Endothelial cell of umbilical vein (primary cell): ENCODE measurements around the gene AVL9. TPM values are rescaled to one million over a fixed set of nuclear protein-coding genes. Genes with fewer than 3 reads are reported as not detected.
"Not testable (repeated sequence)": the region's sequence is repeated elsewhere in the genome, so short reads cannot be mapped to it uniquely, and the experiment has no call there.

Source experiments
- BruUV-seq: library from RNA; stranded (reverse); fragments of 400-500 nt; replicated peaks from 2 replicates; lab custom pipeline; 2021; lab: Mats Ljungman, UMichigan
- CTCF ChIA-PET: fragments of 300-600, 350-600 bp; sonication (Branson Sonifier 250); formaldehyde crosslinking; loops from one replicate; lab custom pipeline; 2021; ENCODE audit warnings: antibody characterized with exemption, inconsistent platforms; lab: Charles Lee
- POLR2A ChIA-PET: fragments of 300-600, 350-600 bp; sonication (Branson Sonifier 250); formaldehyde crosslinking; loops from one replicate; lab custom pipeline; 2021; ENCODE audit warnings: antibody characterized with exemption, inconsistent platforms; lab: Charles Lee
- DNase-seq: peaks from one replicate; pipeline ENCODE4 v3.0.0-alpha.2; 2011; ENCODE audit warnings: low read depth, low spot score
- FAIRE-seq: peaks from 2 replicates; lab custom pipeline; 2011; peaks lifted over from hg19 to GRCh38; lab: Jason Lieb, UNC
- H2AFZ ChIP-seq: 2 replicates; pipeline ENCODE4 v1.6.0; 2012; ENCODE audit warnings: low read depth, low read length, control low read depth, inconsistent platforms
- H3K27ac ChIP-seq: 2 replicates; pipeline ENCODE4 v1.5.1; 2011; ENCODE audit warnings: low read depth, mild to moderate bottlenecking, control low read depth, low read length, moderate library complexity; ENCODE audit not compliant: insufficient read depth
- H3K27me3 ChIP-seq, 2 experiments: 2 replicates each; pipeline versions ENCODE4 v1.6.0 to v1.6.1; 2011; ENCODE audit warnings: low read length in 2 of 2, mixed read lengths in 1 of 2; ENCODE audit not compliant: control insufficient read depth in 2 of 2, insufficient read depth in 2 of 2
- H3K36me3 ChIP-seq, 2 experiments: 2 replicates in 1 of 2; 3 replicates in 1 of 2; pipeline ENCODE4 v1.5.1; 2011; ENCODE audit warnings: low read length in 2 of 2, mild to moderate bottlenecking in 1 of 2, moderate library complexity in 1 of 2; ENCODE audit not compliant: control insufficient read depth in 2 of 2, insufficient read depth in 2 of 2; ENCODE audit errors: extremely low read depth in 1 of 2
- H3K4me1 ChIP-seq: 3 replicates; pipeline ENCODE4 v1.5.1; 2011; ENCODE audit warnings: mild to moderate bottlenecking, low read length; ENCODE audit not compliant: control insufficient read depth, insufficient read depth; ENCODE audit errors: extremely low read depth
- H3K4me2 ChIP-seq: 2 replicates; pipeline ENCODE4 v1.6.1; 2011; ENCODE audit warnings: low read length, control low read depth, mixed read lengths; ENCODE audit not compliant: insufficient read depth
- H3K4me3 ChIP-seq, 3 experiments: fragments of 200-600 bp in 1 of 3; sonication (generic), shearing (Covaris generic) in 1 of 3; replicated peaks in 1 of 3; 2 replicates each; pipeline ENCODE4 v1.5.1; 2011 to 2016; ENCODE audit warnings: control low read depth in 3 of 3, low read length in 3 of 3, mild to moderate bottlenecking in 2 of 3, inconsistent platforms in 1 of 3, low read depth in 1 of 3, moderate library complexity in 1 of 3; ENCODE audit not compliant: insufficient read depth in 1 of 3
- H3K79me2 ChIP-seq: 2 replicates; pipeline ENCODE4 v1.6.0; 2012; ENCODE audit warnings: low read length, inconsistent platforms; ENCODE audit not compliant: control insufficient read depth, insufficient read depth
- H3K9ac ChIP-seq: replicated peaks from 2 replicates; pipeline ENCODE3; 2011; ENCODE audit warnings: low read length, control low read depth; ENCODE audit not compliant: insufficient read depth; ENCODE audit errors: extremely low read depth
- H3K9me1 ChIP-seq: replicated peaks from 3 replicates; pipeline ENCODE4 v1.6.0; 2011; ENCODE audit warnings: mild to moderate bottlenecking, low read length; ENCODE audit not compliant: control insufficient read depth, insufficient read depth; ENCODE audit errors: extremely low read depth
- H3K9me3 ChIP-seq: replicated peaks from 2 replicates; pipeline ENCODE4 v1.5.1; 2012; ENCODE audit warnings: low read length, inconsistent platforms; ENCODE audit not compliant: control insufficient read depth, insufficient read depth
- H4K20me1 ChIP-seq: replicated peaks from 2 replicates; pipeline ENCODE3; 2011; ENCODE audit warnings: mild to moderate bottlenecking, low read length; ENCODE audit not compliant: control insufficient read depth, insufficient read depth; ENCODE audit errors: extremely low read depth
- dilution Hi-C: fragments of 300-500 bp; cut with MboI; formaldehyde crosslinking; loops from one replicate; pipeline ENCODE4 v1.15.0; 2019; ENCODE audit warnings: low sequenced_read_pairs; ENCODE audit not compliant: extremely low pct_ligation_motif_present
- intact Hi-C: fragments of 100-400 bp; cut with micrococcal nuclease; formaldehyde crosslinking; loops from one replicate; pipeline ENCODE4 v1.10.0; 2022
- polyA plus RNA-seq, 4 experiments: library from polyadenylated mRNA; depleted of rRNA in 3 of 4; stranded (reverse) in 3 of 4; unstranded in 1 of 4; fragments of >200 nt; gene quantifications; 2 replicates each; pipeline versions ENCODE4 v1.2.1 to v1.2.3, GENCODE V29; 2011 to 2012; ENCODE audit warnings: missing spikeins in 1 of 4
- total RNA-seq: library from RNA; stranded (reverse); gene quantifications from 2 replicates; pipeline ENCODE4 v1.2.3, GENCODE V29; 2021

Gene AVL9
- total and polyA plus RNA-seq, 2 donors (not counting 3 experiments of a cell fraction or from before 2014, with no cell fraction given), result 12.7 to 42.5 TPM

DNA sequence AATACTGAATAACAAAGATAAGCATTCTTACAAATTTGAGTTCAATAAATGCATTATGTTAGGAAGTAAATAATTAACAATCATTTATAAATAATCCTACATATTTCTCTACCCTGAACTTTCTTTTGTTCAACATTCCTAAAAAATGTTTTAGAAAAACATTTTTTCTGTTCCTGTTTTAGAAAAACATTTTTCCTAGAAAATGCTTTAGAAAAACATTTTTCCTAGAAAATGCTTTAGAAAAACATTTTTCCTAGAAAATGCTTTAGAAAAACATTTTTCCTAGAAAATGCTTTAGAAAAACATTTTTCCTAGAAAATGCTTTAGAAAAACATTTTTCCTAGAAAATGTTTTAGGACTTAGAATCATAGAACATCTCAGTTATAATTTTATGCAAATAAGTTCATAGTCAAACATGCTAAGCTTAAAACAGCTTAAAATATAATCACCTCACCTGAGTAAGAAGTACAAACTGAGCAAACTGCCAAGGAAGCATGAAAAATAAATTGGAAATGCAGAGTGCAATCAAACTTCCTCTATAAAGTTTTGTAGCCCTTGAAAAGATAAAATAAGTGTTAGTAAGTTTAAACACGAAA, 139.6 kb downstream of the AVL9 start:
- H3K9me1 ChIP-seq, H3K79me2 ChIP-seq, H3K9me3 ChIP-seq, H3K4me1 ChIP-seq, DNase-seq, H3K36me3 ChIP-seq, H3K4me2 ChIP-seq, FAIRE-seq, H3K4me3 ChIP-seq, dilution Hi-C loops, H3K27ac ChIP-seq, H2AFZ ChIP-seq, H4K20me1 ChIP-seq, H3K27me3 ChIP-seq, H3K9ac ChIP-seq, CTCF ChIA-PET, POLR2A ChIA-PET, BruUV-seq, intact Hi-C loops: not testable (repeated sequence)

GRCh38 chr7:32636725-32637462, 141.6 kb downstream of the AVL9 start:
- H3K4me3 ChIP-seq, H3K9me3 ChIP-seq, BruUV-seq, H4K20me1 ChIP-seq, dilution Hi-C loops, POLR2A ChIA-PET, H3K79me2 ChIP-seq, H3K4me2 ChIP-seq, H3K27me3 ChIP-seq, H2AFZ ChIP-seq, DNase-seq, H3K36me3 ChIP-seq, H3K9ac ChIP-seq, intact Hi-C loops, H3K9me1 ChIP-seq, H3K27ac ChIP-seq, H3K4me1 ChIP-seq, FAIRE-seq: not testable (repeated sequence)
- CTCF ChIA-PET, result interaction anchor here (0.8 to 1.2 kb wide), 2 partner anchors 18 to 146 kb away, joined by 3 to 4 read pairs; no protein-coding TSS in a partner anchor

GRCh38 chr7:32637611-32638010, 142.3 kb downstream of the AVL9 start:
- CTCF ChIA-PET, H3K4me2 ChIP-seq: not testable (repeated sequence)

More at GRCh38 chr7:32637611-32638010, 142.3 kb downstream of the AVL9 start:
- BruUV-seq, H3K27me3 ChIP-seq, intact Hi-C loops, H3K9me1 ChIP-seq, H3K9me3 ChIP-seq, H3K36me3 ChIP-seq, H3K4me3 ChIP-seq, dilution Hi-C loops, DNase-seq, H3K4me1 ChIP-seq, FAIRE-seq, POLR2A ChIA-PET, H3K9ac ChIP-seq, H3K27ac ChIP-seq, H2AFZ ChIP-seq, H4K20me1 ChIP-seq, H3K79me2 ChIP-seq: not testable (repeated sequence)
